Stimulated activated memory B cell treated with anti-CD40 and anti-IgM and Interleukin-4, amounts not matched to agents 10 μg/mL and 1 μg/mL and 100 μg/mL, for 72 hours (primary cell): ENCODE measurements around the gene THSD7A.

Experiments used
- ATAC-seq: fragments of 150-1000 bp; cut with Tn5 transposase; 2 replicates; pipeline ENCODE4 v1.10.0; 2021
- H3K27ac Mint-ChIP-seq: one replicate; pipeline ENCODE4 v1.8.0; 2022; ENCODE audit warnings: mild to moderate bottlenecking, mixed read lengths
- H3K27me3 Mint-ChIP-seq: one replicate; pipeline ENCODE4 v1.8.0; 2022; ENCODE audit warnings: mixed read lengths
- H3K36me3 Mint-ChIP-seq: one replicate; pipeline ENCODE4 v1.8.0; 2022; ENCODE audit warnings: mixed read lengths
- H3K4me1 Mint-ChIP-seq: one replicate; pipeline ENCODE4 v1.8.0; 2022; ENCODE audit warnings: mixed read lengths
- H3K4me3 Mint-ChIP-seq: one replicate; pipeline ENCODE4 v1.8.0; 2022; ENCODE audit warnings: mild to moderate bottlenecking, moderate library complexity, mixed read lengths
- H3K9me3 Mint-ChIP-seq: one replicate; pipeline ENCODE4 v1.8.0; 2022; ENCODE audit warnings: mixed read lengths

THSD7A gene

GRCh38 chr7:11486271-11486670 lies 345.7 kb downstream of the THSD7A start:
- peaks cover 4% of the 10 kb centered on the region for H3K9me3 Mint-ChIP-seq
- H3K4me3 Mint-ChIP-seq: no peak overlapping the region
- no peaks in the 10 kb centered on the region for H3K4me1 Mint-ChIP-seq
- no peaks in the 10 kb centered on the region for H3K27me3 Mint-ChIP-seq
- no peak overlapping the region for H3K27ac Mint-ChIP-seq
- ATAC-seq: no peak
- no peaks in the 10 kb centered on the region for H3K36me3 Mint-ChIP-seq

GRCh38 chr7:11485636-11486035 lies 346.4 kb downstream of the THSD7A start:
- Mint-ChIP-seq H3K27me3 (no peaks in the 10 kb centered on the region), H3K27ac (no peak overlapping the region), H3K9me3 (peaks cover 4% of the 10 kb centered on the region), H3K36me3 (no peaks in the 10 kb centered on the region), H3K4me1 (no peaks in the 10 kb centered on the region), H3K4me3 (no peak overlapping the region)
- ATAC-seq: no peak

- no peak for ATAC-seq
- H3K9me3 Mint-ChIP-seq: peaks cover 7% of the 10 kb centered on the region
- H3K36me3 Mint-ChIP-seq: no peaks in the 10 kb centered on the region
- H3K27me3 Mint-ChIP-seq: no peaks in the 10 kb centered on the region
- H3K27ac Mint-ChIP-seq: no peak overlapping the region
- no peak overlapping the region for H3K4me3 Mint-ChIP-seq
- H3K4me1 Mint-ChIP-seq: no peaks in the 10 kb centered on the region
Observed at GRCh38 chr7:11480143-11480542, 351.9 kb downstream of the THSD7A start.

GRCh38 chr7:11478882-11479281 lies 353.1 kb downstream of the THSD7A start:
- no peak overlapping the region for H3K27ac Mint-ChIP-seq
- no peaks in the 10 kb centered on the region for H3K27me3 Mint-ChIP-seq
- peaks cover 3% of the 10 kb centered on the region for H3K9me3 Mint-ChIP-seq
- no peak overlapping the region for H3K4me3 Mint-ChIP-seq
- no peaks in the 10 kb centered on the region for H3K4me1 Mint-ChIP-seq
- H3K36me3 Mint-ChIP-seq: no peaks in the 10 kb centered on the region
- no peak for ATAC-seq

- Mint-ChIP-seq H3K36me3 (no peaks in the 10 kb centered on the region), H3K27me3 (no peaks in the 10 kb centered on the region), H3K4me3 (no peak overlapping the region), H3K27ac (no peak overlapping the region), H3K4me1 (no peaks in the 10 kb centered on the region), H3K9me3 (peaks cover 2% of the 10 kb centered on the region)
- ATAC-seq: peak; percentile 24
Observed at GRCh38 chr7:11478426-11478825, 353.6 kb downstream of the THSD7A start.

- H3K27ac Mint-ChIP-seq: no peak overlapping the region
- H3K9me3 Mint-ChIP-seq: peaks cover 2% of the 10 kb centered on the region
Observed at GRCh38 chr7:11474902-11475585, 357.0 kb downstream of the THSD7A start.

GRCh38 chr7:11473807-11474424 lies 358.1 kb downstream of the THSD7A start:
- Mint-ChIP-seq H3K9me3 (peaks cover 2% of the 10 kb centered on the region), H3K4me3 (no peak overlapping the region), H3K36me3 (no peaks in the 10 kb centered on the region), H3K27me3 (no peaks in the 10 kb centered on the region), H3K4me1 (no peaks in the 10 kb centered on the region), H3K27ac (no peak overlapping the region)
- no peak for ATAC-seq

More at GRCh38 chr7:11474902-11475585, 357.0 kb downstream of the THSD7A start:
- H3K4me3 Mint-ChIP-seq: no peak overlapping the region
- H3K27me3 Mint-ChIP-seq: no peaks in the 10 kb centered on the region
- no peaks in the 10 kb centered on the region for H3K36me3 Mint-ChIP-seq
- ATAC-seq: no peak
- no peaks in the 10 kb centered on the region for H3K4me1 Mint-ChIP-seq

GRCh38 chr7:11473220-11473619 lies 358.8 kb downstream of the THSD7A start:
- Mint-ChIP-seq H3K27ac (no peak overlapping the region), H3K4me1 (no peaks in the 10 kb centered on the region), H3K9me3 (peaks cover 2% of the 10 kb centered on the region), H3K27me3 (no peaks in the 10 kb centered on the region), H3K36me3 (no peaks in the 10 kb centered on the region), H3K4me3 (no peak overlapping the region)
- ATAC-seq: no peak

- no peaks in the 10 kb centered on the region for H3K27me3 Mint-ChIP-seq
Observed at GRCh38 chr7:11472646-11473045, 359.4 kb downstream of the THSD7A start.

GRCh38 chr7:11471255-11471654 lies 360.7 kb downstream of the THSD7A start:
- H3K27ac Mint-ChIP-seq: no peak overlapping the region
- no peaks in the 10 kb centered on the region for H3K4me1 Mint-ChIP-seq
- H3K9me3 Mint-ChIP-seq: no peaks in the 10 kb centered on the region
- no peaks in the 10 kb centered on the region for H3K36me3 Mint-ChIP-seq
- no peak overlapping the region for H3K4me3 Mint-ChIP-seq
- no peaks in the 10 kb centered on the region for H3K27me3 Mint-ChIP-seq
- no peak for ATAC-seq

More at GRCh38 chr7:11472646-11473045, 359.4 kb downstream of the THSD7A start:
- no peaks in the 10 kb centered on the region for H3K4me1 Mint-ChIP-seq
- no peak overlapping the region for H3K4me3 Mint-ChIP-seq
- no peaks in the 10 kb centered on the region for H3K36me3 Mint-ChIP-seq
- ATAC-seq: no peak
- no peaks in the 10 kb centered on the region for H3K9me3 Mint-ChIP-seq
- H3K27ac Mint-ChIP-seq: no peak overlapping the region

- no peaks in the 10 kb centered on the region for H3K9me3 Mint-ChIP-seq
- H3K27ac Mint-ChIP-seq: no peak overlapping the region
- H3K27me3 Mint-ChIP-seq: no peaks in the 10 kb centered on the region
- ATAC-seq: no peak
- H3K4me1 Mint-ChIP-seq: no peaks in the 10 kb centered on the region
- H3K36me3 Mint-ChIP-seq: no peaks in the 10 kb centered on the region
- no peak overlapping the region for H3K4me3 Mint-ChIP-seq
Observed at GRCh38 chr7:11469028-11469745, 362.8 kb downstream of the THSD7A start.

- no peak overlapping the region for H3K4me3 Mint-ChIP-seq
- ATAC-seq: peak; percentile 27
Observed at GRCh38 chr7:11466517-11467105, 365.4 kb downstream of the THSD7A start.

GRCh38 chr7:11464624-11465023 lies 367.4 kb downstream of the THSD7A start:
- Mint-ChIP-seq H3K36me3 (no peaks in the 10 kb centered on the region), H3K27me3 (no peaks in the 10 kb centered on the region), H3K4me3 (no peak overlapping the region), H3K9me3 (no peaks in the 10 kb centered on the region), H3K27ac (no peak overlapping the region), H3K4me1 (no peaks in the 10 kb centered on the region)
- ATAC-seq: no peak

More at GRCh38 chr7:11466517-11467105, 365.4 kb downstream of the THSD7A start:
- no peaks in the 10 kb centered on the region for H3K4me1 Mint-ChIP-seq
- H3K36me3 Mint-ChIP-seq: no peaks in the 10 kb centered on the region
- no peaks in the 10 kb centered on the region for H3K27me3 Mint-ChIP-seq
- H3K27ac Mint-ChIP-seq: no peak overlapping the region
- no peaks in the 10 kb centered on the region for H3K9me3 Mint-ChIP-seq

- no peaks in the 10 kb centered on the region for H3K27me3 Mint-ChIP-seq
- no peak overlapping the region for H3K27ac Mint-ChIP-seq
- no peaks in the 10 kb centered on the region for H3K9me3 Mint-ChIP-seq
- no peak overlapping the region for H3K4me3 Mint-ChIP-seq
- no peaks in the 10 kb centered on the region for H3K36me3 Mint-ChIP-seq
- no peak for ATAC-seq
- H3K4me1 Mint-ChIP-seq: no peaks in the 10 kb centered on the region
Observed at GRCh38 chr7:11461946-11462345, 370.1 kb downstream of the THSD7A start.

GRCh38 chr7:11458736-11459483 lies 373.1 kb downstream of the THSD7A start:
- Mint-ChIP-seq H3K4me1 (no peaks in the 10 kb centered on the region), H3K9me3 (no peaks in the 10 kb centered on the region), H3K27me3 (no peaks in the 10 kb centered on the region), H3K36me3 (no peaks in the 10 kb centered on the region), H3K27ac (no peak overlapping the region), H3K4me3 (no peak overlapping the region)
- ATAC-seq: no peak
